Common myeloid progenitor, CD34-positive (primary cell): ENCODE results near the gene SPACA6.
"Not testable (repeated sequence)": the region's sequence is repeated elsewhere in the genome, so short reads cannot be mapped to it uniquely, and the experiment has no call there.

Experiments
- CTCF ChIA-PET: fragments of 350-600 bp; sonication (Branson Sonifier 250); formaldehyde crosslinking; loops from one replicate; lab custom pipeline; 2021; ENCODE audit warnings: antibody characterized with exemption; lab: Charles Lee
- POLR2A ChIA-PET: fragments of 350-600 bp; sonication (Branson Sonifier 250); formaldehyde crosslinking; loops from one replicate; lab custom pipeline; 2021; ENCODE audit warnings: antibody characterized with exemption; lab: Charles Lee
- DNase-seq, 3 donors: peaks; one replicate each; pipeline versions ENCODE4 v3.0.0 to v3.0.0-alpha.2; 2013
- H3K27ac ChIP-seq, 2 experiments: 1 replicate in 1 of 2; 2 replicates in 1 of 2; pipeline ENCODE4 v1.7.0; 2013; ENCODE audit warnings: inconsistent platforms in 2 of 2, low read length in 2 of 2, mild to moderate bottlenecking in 2 of 2, low read depth in 1 of 2, moderate library complexity in 1 of 2; ENCODE audit not compliant: severe bottlenecking in 2 of 2, insufficient read depth in 1 of 2, poor library complexity in 1 of 2
- H3K27me3 ChIP-seq, 5 experiments: replicated peaks in 2 of 5; 1 replicate in 3 of 5; 2 replicates in 2 of 5; pipeline versions ENCODE4 v1.6.1 to v1.7.0; 2013; ENCODE audit warnings: low read length in 4 of 5, mild to moderate bottlenecking in 2 of 5, moderate library complexity in 2 of 5, inconsistent platforms in 1 of 5; ENCODE audit not compliant: insufficient read depth in 5 of 5, control insufficient read depth in 4 of 5
- H3K36me3 ChIP-seq, 4 experiments: 1 replicate in 2 of 4; 2 replicates in 2 of 4; pipeline versions ENCODE4 v1.6.1 to v1.7.0; 2013; ENCODE audit warnings: low read length in 3 of 4, control low read depth in 1 of 4, mild to moderate bottlenecking in 1 of 4; ENCODE audit not compliant: control insufficient read depth in 4 of 4, insufficient read depth in 4 of 4
- H3K4me1 ChIP-seq, 4 experiments: 1 replicate in 3 of 4; 2 replicates in 1 of 4; pipeline versions ENCODE4 v1.6.1 to v1.7.1; 2013; ENCODE audit warnings: low read length in 3 of 4, mild to moderate bottlenecking in 3 of 4, control low read depth in 1 of 4, inconsistent platforms in 1 of 4, moderate library complexity in 1 of 4; ENCODE audit not compliant: control insufficient read depth in 4 of 4, insufficient read depth in 4 of 4; ENCODE audit errors: control extremely low read depth in 1 of 4
- H3K4me3 ChIP-seq, 7 experiments: 1 replicate in 4 of 7; 2 replicates in 3 of 7; pipeline versions ENCODE4 v1.5.1 to v1.7.0; 2013; ENCODE audit warnings: mild to moderate bottlenecking in 7 of 7, low read length in 6 of 7, moderate library complexity in 6 of 7, inconsistent platforms in 2 of 7, low read depth in 2 of 7, control low read depth in 1 of 7; ENCODE audit not compliant: insufficient read depth in 4 of 7, control insufficient read depth in 1 of 7; ENCODE audit errors: extremely low read depth in 1 of 7
- H3K9me3 ChIP-seq, 5 experiments: 1 replicate in 4 of 5; 2 replicates in 1 of 5; pipeline versions ENCODE4 v1.6.1 to v1.7.1; 2013; ENCODE audit warnings: low read length in 4 of 5, mild to moderate bottlenecking in 2 of 5, inconsistent platforms in 1 of 5, low read depth in 1 of 5, moderate library complexity in 1 of 5; ENCODE audit not compliant: control insufficient read depth in 4 of 5, insufficient read depth in 2 of 5; ENCODE audit errors: control extremely low read depth in 1 of 5
- WGBS: methylation state at CpG from one replicate; pipeline ENCODE4 v1.1.5; 2013; ENCODE audit not compliant: insufficient coverage; 5-methylcytosine and 5-hydroxymethylcytosine counted together

Gene SPACA6

DNA sequence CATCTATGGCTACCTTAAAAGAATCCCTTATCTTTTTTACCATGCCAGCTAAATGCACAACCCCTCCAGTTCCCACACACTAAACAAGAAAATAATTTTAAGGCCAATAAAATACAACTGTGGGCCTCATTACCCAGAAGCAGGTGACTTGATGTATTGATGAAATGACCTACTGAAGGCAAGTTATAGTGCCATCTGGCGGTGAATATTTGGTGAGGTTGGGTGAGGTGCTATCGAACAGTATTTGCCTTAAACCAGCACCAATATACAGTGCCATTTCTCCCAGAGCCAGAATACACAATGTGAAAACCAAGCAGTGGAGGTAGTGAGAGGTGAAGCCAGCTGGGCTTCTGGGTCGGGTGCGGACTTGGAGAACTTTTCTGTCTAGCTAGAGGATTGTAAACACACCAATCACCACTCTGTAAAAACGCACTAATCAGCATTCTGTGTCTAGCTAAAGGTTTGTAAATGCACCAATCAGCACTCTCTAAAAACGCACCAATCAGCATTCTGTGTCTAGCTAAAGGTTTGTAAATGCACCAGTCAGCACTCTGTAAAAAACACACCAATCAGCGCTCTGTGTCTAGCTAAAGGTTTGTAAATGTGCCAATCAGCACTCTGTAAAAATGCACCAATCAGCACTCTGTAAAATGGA, 17.1 kb upstream of the SPACA6 start:
- POLR2A ChIA-PET, result not testable (repeated sequence)
- CTCF ChIA-PET, result interaction anchor here (0.7 to 1.8 kb wide), 7 partner anchors 10 to 128 kb away, joined by 3 to 4 read pairs (median 4); no protein-coding TSS in a partner anchor
- WGBS, result 70% methylated on average over 2 of the region's 7 CpGs

DNA sequence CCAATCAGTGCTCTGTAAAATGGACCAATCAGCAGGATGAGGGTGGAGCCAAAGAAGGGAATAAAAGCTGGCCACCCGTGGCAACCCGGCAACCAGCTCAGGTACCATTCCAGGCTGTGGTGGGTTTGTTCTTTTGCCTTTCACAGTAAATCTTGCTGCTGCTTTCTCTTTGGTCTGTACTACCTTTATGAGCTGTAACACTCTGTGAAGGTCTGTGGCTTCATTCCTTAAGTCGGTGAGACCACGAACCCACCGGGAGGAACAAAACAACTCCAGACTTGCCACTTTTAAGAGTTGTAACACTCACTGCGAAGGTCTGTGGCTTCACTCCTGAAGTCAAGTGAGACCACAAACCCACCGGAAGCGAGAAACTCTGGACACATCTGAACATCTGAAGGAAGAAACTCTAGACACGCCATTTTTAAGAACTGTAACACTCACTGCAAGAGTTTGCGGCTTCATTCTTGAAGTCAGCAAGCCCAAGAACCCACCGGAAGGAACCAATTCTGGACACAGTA, 16.5 kb upstream of the SPACA6 start:
- ChIA-PET CTCF (interaction anchor here (0.8 to 1.8 kb wide), 6 partner anchors 10 to 129 kb away, joined by 3 to 4 read pairs (median 4); no protein-coding TSS in a partner anchor), POLR2A (no interaction called here)
- Histone ChIP-seq H3K4me1 (peaks cover 0 to 8% (median 0%) of the 10 kb centered on the region in 4 experiments), H3K27me3 (no peaks in the 10 kb centered on the region), H3K4me3 (no peak overlapping the region), H3K9me3 (no peaks in the 10 kb centered on the region), H3K36me3 (no peaks in the 10 kb centered on the region), H3K27ac (no peak overlapping the region)
- 73% methylated on average over 5 of the region's 11 CpGs for WGBS
- peak in 2 of 3 donors; percentile 15 to 29 for DNase-seq

More for the DNA sequence above, 17.1 kb upstream of the SPACA6 start:
- not testable (repeated sequence) for H3K27ac ChIP-seq, H3K9me3 ChIP-seq, H3K4me3 ChIP-seq, H3K4me1 ChIP-seq, H3K36me3 ChIP-seq, H3K27me3 ChIP-seq
- peak; percentile 58 to 65 (median 62) for DNase-seq

- CTCF ChIA-PET, result no interaction called here
- no peaks in the 10 kb centered on the region for H3K36me3 ChIP-seq
- H3K4me1 ChIP-seq, result peaks cover 0 to 9% (median 0%) of the 10 kb centered on the region in 4 experiments
- H3K27ac ChIP-seq, result no peak overlapping the region
- H3K27me3 ChIP-seq, result no peaks in the 10 kb centered on the region
- POLR2A ChIA-PET, result no interaction called here
- H3K4me3 ChIP-seq, result no peak overlapping the region
- no CpG with 5 or more reads among the region's 1 CpG for WGBS
- DNase-seq, result no peak
- peaks cover 0 to 3% (median 0%) of the 10 kb centered on the region in 5 experiments for H3K9me3 ChIP-seq
These were observed 12.7 kb upstream of the SPACA6 start for GRCh38 chr19:51680474-51680873.

DNA sequence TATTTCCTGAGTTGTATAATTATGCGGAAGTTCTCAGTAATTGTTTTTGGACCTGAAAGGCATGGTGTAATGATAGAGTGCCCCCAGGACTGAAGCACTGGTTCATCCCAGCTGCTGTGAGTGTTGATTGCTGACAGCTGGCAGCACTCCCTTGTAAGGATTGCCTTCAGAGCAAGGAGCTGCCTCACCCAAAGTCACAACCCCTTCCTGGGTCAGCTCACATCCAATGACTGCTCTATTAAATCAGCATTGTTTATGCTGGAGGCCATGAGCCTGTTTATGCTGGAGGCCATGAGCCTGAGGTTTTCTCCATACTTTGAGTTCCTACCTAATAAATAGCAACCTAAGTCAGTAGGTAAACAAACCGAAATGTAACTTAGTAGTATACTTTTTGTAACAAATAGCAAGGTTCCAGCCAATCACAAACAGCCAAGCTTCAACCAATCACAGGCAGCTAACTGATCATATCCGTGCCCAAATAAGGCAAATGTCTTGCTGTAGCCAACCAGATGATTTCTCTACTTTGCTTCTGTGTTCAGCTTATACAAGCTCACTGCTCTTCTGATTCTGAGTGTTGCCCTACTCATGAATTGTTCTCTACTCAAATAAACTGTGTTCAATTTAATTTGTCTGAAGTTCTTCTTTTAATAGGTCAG, 11.7 kb upstream of the SPACA6 start:
- Histone ChIP-seq H3K4me3 (no peak overlapping the region), H3K27me3 (no peaks in the 10 kb centered on the region), H3K9me3 (peaks cover 0 to 3% (median 0%) of the 10 kb centered on the region in 5 experiments), H3K4me1 (peaks cover 0 to 9% (median 0%) of the 10 kb centered on the region in 4 experiments), H3K27ac (no peak overlapping the region), H3K36me3 (no peaks in the 10 kb centered on the region)
- ChIA-PET CTCF (interaction anchor here (0.8 to 1.8 kb wide), 5 partner anchors 10 to 210 kb away, joined by 3 to 8 read pairs (median 5); no protein-coding TSS in a partner anchor), POLR2A (interaction anchor here (0.8 kb wide), 1 partner anchor 494 kb away, joined by 3 read pairs; no protein-coding TSS in a partner anchor)
- peak in 2 of 3 donors; percentile 64 to 76 for DNase-seq
- 100% methylated on average over 1 of the region's 3 CpGs for WGBS

GRCh38 chr19:51686171-51686570, 7.0 kb upstream of the SPACA6 start:
- Histone ChIP-seq H3K4me1 (peaks cover 0 to 37% (median 31%) of the 10 kb centered on the region in 4 experiments), H3K27me3 (no peaks in the 10 kb centered on the region), H3K9me3 (peaks cover 0 to 3% (median 0%) of the 10 kb centered on the region in 5 experiments), H3K36me3 (no peaks in the 10 kb centered on the region), H3K4me3 (no peak overlapping the region), H3K27ac (no peak overlapping the region)
- POLR2A ChIA-PET, result no interaction called here
- CTCF ChIA-PET, result no interaction called here
- DNase-seq, result no peak
- WGBS, result no CpG with 5 or more reads among the region's 2 CpGs

DNA sequence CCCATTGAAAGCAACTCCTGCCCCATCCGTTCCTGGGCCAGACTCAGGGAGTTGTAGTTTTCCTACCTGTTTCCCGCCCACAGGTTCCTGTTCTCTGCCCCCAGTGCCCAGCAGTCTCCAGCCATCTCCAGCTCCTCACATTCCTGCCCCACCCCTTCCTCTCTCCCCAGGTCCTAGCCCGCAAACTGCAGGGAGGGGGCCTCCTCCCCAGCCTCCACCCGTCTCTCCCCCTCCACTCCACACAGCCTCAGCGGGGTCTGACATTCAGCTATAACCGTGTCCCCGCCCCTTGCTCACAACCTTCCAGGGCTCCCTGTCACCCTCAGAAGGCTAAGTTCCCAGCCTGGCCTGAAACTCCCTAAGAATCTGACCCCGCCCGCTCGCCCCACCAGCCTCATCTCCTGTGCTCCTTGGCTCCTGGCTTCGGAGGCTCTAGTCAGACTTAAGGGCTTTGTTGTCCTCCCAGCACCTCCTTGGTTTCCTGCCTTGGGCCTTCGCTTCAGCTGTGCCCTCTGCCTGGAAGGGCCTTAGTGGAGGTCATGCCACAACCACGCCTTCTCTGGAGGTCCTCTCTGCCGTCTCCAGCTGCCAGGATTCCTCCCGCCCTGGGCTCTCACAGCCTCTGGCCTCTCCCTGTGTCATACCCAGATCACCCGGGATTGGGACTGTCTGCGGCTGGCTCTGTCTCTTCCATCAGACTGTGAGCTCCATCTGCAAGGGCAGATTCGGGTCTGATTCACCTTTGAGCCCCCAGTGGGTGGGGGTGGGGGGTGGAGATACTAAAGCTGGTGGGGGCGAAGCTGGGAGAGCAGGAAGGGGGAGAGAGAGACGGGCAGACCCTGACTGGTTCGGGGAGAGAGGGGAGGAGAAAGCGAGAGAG, 5.1 kb upstream of the SPACA6 start:
- peak overlapping the region in 6 of 7 experiments; percentile 46 to 88 (median 64) for H3K4me3 ChIP-seq
- peaks cover 0 to 40% (median 35%) of the 10 kb centered on the region in 4 experiments for H3K4me1 ChIP-seq
- peaks cover 0 to 3% (median 0%) of the 10 kb centered on the region in 5 experiments for H3K9me3 ChIP-seq
- peak overlapping the region in 1 of 2 experiments; percentile 57 for H3K27ac ChIP-seq
- DNase-seq, result peak in 1 of 3 donors; percentile 28
- WGBS, result 8% methylated on average over 22 of the region's 22 CpGs
- POLR2A ChIA-PET, result interaction anchor here (0.6 to 1.3 kb wide), 2 partner anchors 16 to 564 kb away, joined by 4 to 8 read pairs; no protein-coding TSS in a partner anchor
- H3K36me3 ChIP-seq, result peaks cover 0 to 1% (median 0%) of the 10 kb centered on the region in 4 experiments
- CTCF ChIA-PET, result interaction anchor here (1.1 to 1.4 kb wide), 2 partner anchors 15 to 90 kb away, joined by 3 to 4 read pairs; no protein-coding TSS in a partner anchor
- no peaks in the 10 kb centered on the region for H3K27me3 ChIP-seq
